Neural progenitor cell (in vitro differentiated cells): ENCODE measurements around the gene PDGFRB. TPM values are rescaled to one million over a fixed set of nuclear protein-coding genes. Genes with fewer than 3 reads are reported as not detected.

Experiments used
- DNase-seq: peaks from one replicate; pipeline ENCODE4 v3.0.0-alpha.2; 2016; ENCODE audit warnings: low spot score
- H2AFZ ChIP-seq: fragments of 200-600 bp; sonication (generic); replicated peaks from 2 replicates; pipeline ENCODE4 v1.6.1; 2016; ENCODE audit warnings: antibody characterized with exemption
- H3F3A ChIP-seq: fragments of 200-600 bp; sonication (generic); 2 replicates; pipeline ENCODE4 v1.6.1; 2016; ENCODE audit warnings: antibody characterized with exemption, low read depth
- H3K27ac ChIP-seq: fragments of 200-600 bp; sonication (generic); 2 replicates; pipeline ENCODE4 v1.5.1; 2016; ENCODE audit warnings: mild to moderate bottlenecking
- H3K27me3 ChIP-seq: fragments of 200-600 bp; sonication (generic); 2 replicates; pipeline ENCODE4 v1.6.1; 2016; ENCODE audit warnings: mild to moderate bottlenecking, moderate library complexity
- H3K36me3 ChIP-seq: fragments of 200-600 bp; sonication (generic); 2 replicates; pipeline ENCODE4 v1.5.1; 2016
- H3K4me1 ChIP-seq: fragments of 200-600 bp; sonication (generic); 2 replicates; pipeline ENCODE4 v1.6.1; 2016; ENCODE audit warnings: mixed run types
- H3K4me2 ChIP-seq: fragments of 200-600 bp; sonication (generic); 2 replicates; pipeline ENCODE4 v1.6.1; 2016
- H3K4me3 ChIP-seq: fragments of 200-600 bp; sonication (generic); 2 replicates; pipeline ENCODE4 v1.5.1; 2016
- H3K79me2 ChIP-seq: fragments of 200-600 bp; sonication (generic); 2 replicates; pipeline ENCODE4 v1.6.1; 2016; ENCODE audit warnings: low read depth
- H3K9ac ChIP-seq: fragments of 200-600 bp; sonication (generic); 2 replicates; pipeline ENCODE4 v1.6.1; 2016
- H3K9me3 ChIP-seq: fragments of 200-600 bp; sonication (generic); 2 replicates; pipeline ENCODE4 v1.5.1; 2016; ENCODE audit warnings: low read depth
- H4K20me1 ChIP-seq: fragments of 200-600 bp; sonication (generic); 2 replicates; pipeline ENCODE4 v1.6.1; 2016; ENCODE audit warnings: low read depth
- H3K27ac Mint-ChIP-seq: 3 replicates; pipeline ENCODE4 v1.8.0; 2021; ENCODE audit warnings: mixed read lengths
- H3K27me3 Mint-ChIP-seq: 2 replicates; pipeline ENCODE4 v1.8.0; 2022; ENCODE audit warnings: low read depth, mild to moderate bottlenecking, inconsistent platforms, moderate library complexity, mixed read lengths; ENCODE audit not compliant: insufficient read depth
- H3K36me3 Mint-ChIP-seq: 3 replicates; pipeline ENCODE4 v1.8.0; 2021; ENCODE audit warnings: mixed read lengths
- H3K4me1 Mint-ChIP-seq: 3 replicates; pipeline ENCODE4 v1.8.0; 2021; ENCODE audit warnings: mixed read lengths
- H3K4me3 Mint-ChIP-seq: 3 replicates; pipeline ENCODE4 v1.8.0; 2021; ENCODE audit warnings: mild to moderate bottlenecking, moderate library complexity, mixed read lengths
- H3K9me3 Mint-ChIP-seq: 3 replicates; pipeline ENCODE4 v1.8.0; 2020; ENCODE audit warnings: mixed read lengths
- EZH2 ChIP-seq: fragments of 200-600 bp; sonication (generic); IDR thresholded peaks from 2 replicates; pipeline ENCODE4 v1.6.1; 2017; ENCODE audit warnings: antibody characterized with exemption, mild to moderate bottlenecking, moderate library complexity
- EZH2phosphoT487 ChIP-seq: fragments of 200-600 bp; sonication (generic); IDR thresholded peaks from 2 replicates; pipeline ENCODE4 v1.6.1; 2017; ENCODE audit warnings: antibody characterized with exemption
- total RNA-seq: library from RNA; depleted of rRNA; stranded (reverse); fragments of >200 nt; gene quantifications from 2 replicates; pipeline ENCODE4 v1.2.3, GENCODE V29; 2015; ENCODE audit warnings: low replicate concordance
- TF ChIP-seq, protein P1 (sequence below): fragments of 200-600 bp; sonication (generic); IDR thresholded peaks from 2 replicates; pipeline ENCODE4 v1.5.1; 2017; ENCODE audit warnings: antibody characterized with exemption, mild to moderate bottlenecking

Gene PDGFRB
- total RNA-seq, 1 donor from 2014 or later: 8.9 TPM

DNA sequence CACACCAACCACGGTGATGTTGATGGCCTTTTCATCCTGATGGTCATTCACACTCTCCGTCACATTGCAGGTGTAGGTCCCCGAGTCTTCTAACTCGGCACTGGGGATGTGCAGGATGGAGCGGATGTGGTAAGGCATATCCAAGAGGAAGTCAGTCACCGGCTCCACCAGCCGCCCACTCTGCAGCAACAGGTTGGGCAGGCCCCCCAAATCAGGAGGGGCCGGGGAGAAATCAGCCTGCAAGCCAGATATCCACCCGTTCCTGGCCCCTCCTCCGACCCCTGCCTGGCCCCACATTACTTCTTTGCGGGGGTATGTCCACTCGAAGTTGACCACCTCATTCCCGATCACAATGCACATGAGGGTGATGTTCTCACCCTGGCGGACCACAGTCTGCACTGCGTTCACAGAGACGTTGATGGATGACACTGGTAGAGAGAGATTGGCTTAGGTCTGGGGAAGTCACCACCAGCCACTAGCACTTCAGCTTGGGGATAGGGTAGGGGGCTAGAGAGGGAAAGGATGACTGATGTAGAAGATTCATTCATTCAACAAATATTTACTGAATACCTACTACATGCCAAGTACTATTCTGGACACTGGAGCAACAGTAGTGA lies 22.0 kb downstream of the PDGFRB start:
- peaks cover 15% of the 10 kb centered on the region for H3K27me3 Mint-ChIP-seq
- H3K4me3 Mint-ChIP-seq: no peak overlapping the region
- no peak for DNase-seq
- TF ChIP-seq EZH2phosphoT487 (no peak), EZH2 (no peak)
- TF ChIP-seq, protein P1, sequence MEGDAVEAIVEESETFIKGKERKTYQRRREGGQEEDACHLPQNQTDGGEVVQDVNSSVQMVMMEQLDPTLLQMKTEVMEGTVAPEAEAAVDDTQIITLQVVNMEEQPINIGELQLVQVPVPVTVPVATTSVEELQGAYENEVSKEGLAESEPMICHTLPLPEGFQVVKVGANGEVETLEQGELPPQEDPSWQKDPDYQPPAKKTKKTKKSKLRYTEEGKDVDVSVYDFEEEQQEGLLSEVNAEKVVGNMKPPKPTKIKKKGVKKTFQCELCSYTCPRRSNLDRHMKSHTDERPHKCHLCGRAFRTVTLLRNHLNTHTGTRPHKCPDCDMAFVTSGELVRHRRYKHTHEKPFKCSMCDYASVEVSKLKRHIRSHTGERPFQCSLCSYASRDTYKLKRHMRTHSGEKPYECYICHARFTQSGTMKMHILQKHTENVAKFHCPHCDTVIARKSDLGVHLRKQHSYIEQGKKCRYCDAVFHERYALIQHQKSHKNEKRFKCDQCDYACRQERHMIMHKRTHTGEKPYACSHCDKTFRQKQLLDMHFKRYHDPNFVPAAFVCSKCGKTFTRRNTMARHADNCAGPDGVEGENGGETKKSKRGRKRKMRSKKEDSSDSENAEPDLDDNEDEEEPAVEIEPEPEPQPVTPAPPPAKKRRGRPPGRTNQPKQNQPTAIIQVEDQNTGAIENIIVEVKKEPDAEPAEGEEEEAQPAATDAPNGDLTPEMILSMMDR: no peak
- no peak overlapping the region for H3K4me2 ChIP-seq
- H3K4me1 ChIP-seq: peaks cover 46% of the 10 kb centered on the region
- H3K36me3 Mint-ChIP-seq: no peaks in the 10 kb centered on the region
- no peaks in the 10 kb centered on the region for H3K9me3 ChIP-seq
- no peaks in the 10 kb centered on the region for H3K9me3 Mint-ChIP-seq
- H2AFZ ChIP-seq: no peak overlapping the region
- H3K4me1 Mint-ChIP-seq: peaks cover 53% of the 10 kb centered on the region
- H3K36me3 ChIP-seq: no peaks in the 10 kb centered on the region
- H3K27ac Mint-ChIP-seq: no peak overlapping the region
- no peak overlapping the region for H3K27ac ChIP-seq
- H3K27me3 ChIP-seq: no peaks in the 10 kb centered on the region
- no peak overlapping the region for H3K9ac ChIP-seq
- H3F3A ChIP-seq: peaks cover 12% of the 10 kb centered on the region
- no peaks in the 10 kb centered on the region for H4K20me1 ChIP-seq
- H3K79me2 ChIP-seq: no peaks in the 10 kb centered on the region
- H3K4me3 ChIP-seq: no peak overlapping the region

DNA sequence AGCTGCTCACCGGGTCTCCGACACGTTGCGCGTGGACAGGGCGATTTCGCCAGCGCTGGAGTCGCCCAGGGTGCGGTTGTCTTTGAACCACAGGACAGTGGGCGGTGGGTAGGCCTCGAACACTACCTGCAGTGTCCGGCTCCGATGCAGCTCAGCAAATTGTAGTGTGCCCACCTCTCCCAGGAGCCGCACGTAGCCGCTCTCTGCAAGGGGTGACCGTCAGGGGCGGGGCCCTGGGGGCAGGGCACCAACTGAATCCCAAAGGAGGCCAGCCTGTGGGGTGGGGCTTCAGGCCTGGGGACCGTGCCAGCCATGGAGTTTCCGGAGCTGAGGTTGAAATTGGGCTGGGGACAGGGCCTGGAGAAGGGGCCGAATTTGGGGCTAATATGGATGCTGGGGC lies 22.9 kb downstream of the PDGFRB start:
- peaks cover 12% of the 10 kb centered on the region for H3F3A ChIP-seq
- no peak overlapping the region for H3K9ac ChIP-seq
- H3K27ac ChIP-seq: no peak overlapping the region
- no peaks in the 10 kb centered on the region for H3K36me3 ChIP-seq
- no peak overlapping the region for H3K4me2 ChIP-seq
- no peak overlapping the region for H3K4me3 ChIP-seq
- H2AFZ ChIP-seq: no peak overlapping the region
- DNase-seq: no peak
- H3K27ac Mint-ChIP-seq: peak overlapping the region; percentile 60
- no peaks in the 10 kb centered on the region for H3K27me3 ChIP-seq
- TF ChIP-seq, protein P1: no peak
- no peak for TF ChIP-seq EZH2phosphoT487
- no peak for TF ChIP-seq EZH2
- no peaks in the 10 kb centered on the region for H3K9me3 ChIP-seq
- peaks cover 46% of the 10 kb centered on the region for H3K4me1 Mint-ChIP-seq
- no peak overlapping the region for H3K4me3 Mint-ChIP-seq
- H3K27me3 Mint-ChIP-seq: peaks cover 13% of the 10 kb centered on the region
- H3K36me3 Mint-ChIP-seq: no peaks in the 10 kb centered on the region
- no peaks in the 10 kb centered on the region for H3K9me3 Mint-ChIP-seq
- no peaks in the 10 kb centered on the region for H4K20me1 ChIP-seq
- peaks cover 36% of the 10 kb centered on the region for H3K4me1 ChIP-seq
- H3K79me2 ChIP-seq: no peaks in the 10 kb centered on the region

DNA sequence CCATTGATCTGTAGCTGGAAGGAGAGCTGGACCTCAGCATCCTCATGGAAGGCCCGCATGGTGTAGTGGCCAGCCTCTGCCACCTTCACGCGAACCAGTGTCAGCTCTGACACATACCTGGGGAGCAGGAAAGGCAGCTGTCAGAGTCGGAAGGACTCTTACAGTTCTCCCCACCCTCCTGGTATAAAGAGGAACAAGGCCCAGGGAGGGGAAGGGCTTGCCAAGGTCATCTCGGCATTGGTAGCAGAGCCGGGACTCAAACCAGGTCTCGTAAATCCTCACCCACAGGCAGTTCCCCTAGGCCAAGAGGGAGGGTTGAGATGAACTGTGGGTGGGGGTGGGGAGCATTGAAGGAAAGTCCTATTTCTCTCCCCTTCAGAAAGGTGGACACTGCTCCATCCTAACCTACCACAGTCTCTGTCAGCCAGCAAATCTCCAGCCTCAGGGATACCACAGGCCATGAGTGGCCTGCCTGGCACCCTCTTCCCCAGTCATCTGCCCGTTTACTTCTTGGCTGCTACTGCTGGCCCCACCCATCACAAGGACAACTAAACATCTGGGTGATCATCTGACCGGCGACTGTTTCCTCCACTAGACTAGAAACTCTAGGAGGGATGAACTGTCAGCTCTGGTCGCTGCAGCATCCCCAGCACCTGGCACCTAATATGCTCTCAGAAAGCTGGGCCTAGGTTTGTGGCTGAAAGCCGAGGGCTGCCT lies 23.5 kb downstream of the PDGFRB start:
- H3K9ac ChIP-seq: no peak overlapping the region
- H3K9me3 ChIP-seq: no peaks in the 10 kb centered on the region
- no peak for DNase-seq
- Mint-ChIP-seq H3K36me3 (no peaks in the 10 kb centered on the region), H3K4me1 (peaks cover 40% of the 10 kb centered on the region), H3K27ac (no peak overlapping the region), H3K4me3 (no peak overlapping the region), H3K9me3 (no peaks in the 10 kb centered on the region), H3K27me3 (peaks cover 13% of the 10 kb centered on the region)
- no peaks in the 10 kb centered on the region for H3K36me3 ChIP-seq
- TF ChIP-seq EZH2: no peak
- no peak overlapping the region for H3K4me2 ChIP-seq
- H3K4me3 ChIP-seq: no peak overlapping the region
- H3K4me1 ChIP-seq: peaks cover 30% of the 10 kb centered on the region
- H3K27me3 ChIP-seq: no peaks in the 10 kb centered on the region
- H3F3A ChIP-seq: peaks cover 12% of the 10 kb centered on the region
- no peak overlapping the region for H3K27ac ChIP-seq
- H3K79me2 ChIP-seq: no peaks in the 10 kb centered on the region
- H2AFZ ChIP-seq: no peak overlapping the region
- H4K20me1 ChIP-seq: no peaks in the 10 kb centered on the region

DNA sequence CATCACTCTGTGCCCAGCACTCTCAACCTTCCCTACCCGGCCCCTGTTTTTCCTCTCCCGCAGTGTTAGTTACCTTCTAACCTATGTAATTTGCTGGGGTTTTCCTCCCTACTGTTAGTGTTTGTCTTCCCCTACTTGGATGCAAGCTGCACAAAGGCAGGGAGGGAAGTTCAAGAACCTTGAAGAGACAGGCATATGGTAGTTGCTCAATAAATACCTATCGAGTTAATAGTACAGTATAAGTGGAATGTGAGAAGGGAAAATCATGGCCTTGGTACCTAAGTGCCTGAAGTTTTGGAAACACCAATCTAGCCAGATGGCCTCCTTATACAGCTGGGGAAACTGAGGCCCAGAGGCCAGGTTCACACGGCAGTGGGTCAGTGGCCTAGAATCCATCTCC lies 24.2 kb downstream of the PDGFRB start:
- Histone ChIP-seq H4K20me1 (no peaks in the 10 kb centered on the region), H3K9ac (no peak overlapping the region), H3K27me3 (no peaks in the 10 kb centered on the region), H3K36me3 (no peaks in the 10 kb centered on the region), H3K27ac (no peak overlapping the region), H3K4me2 (no peak overlapping the region), H3F3A (peaks cover 12% of the 10 kb centered on the region), H3K79me2 (no peaks in the 10 kb centered on the region), H3K9me3 (no peaks in the 10 kb centered on the region), H2AFZ (no peak overlapping the region), H3K4me1 (peaks cover 24% of the 10 kb centered on the region), H3K4me3 (no peak overlapping the region)
- TF ChIP-seq, protein P1: no peak
- TF ChIP-seq EZH2phosphoT487 (no peak), EZH2 (no peak)
- no peaks in the 10 kb centered on the region for H3K9me3 Mint-ChIP-seq
- H3K36me3 Mint-ChIP-seq: no peaks in the 10 kb centered on the region
- H3K27me3 Mint-ChIP-seq: peaks cover 15% of the 10 kb centered on the region
- peaks cover 37% of the 10 kb centered on the region for H3K4me1 Mint-ChIP-seq
- DNase-seq: no peak
- no peak overlapping the region for H3K4me3 Mint-ChIP-seq
- H3K27ac Mint-ChIP-seq: no peak overlapping the region
